Activated CD4-positive, CD25-positive, alpha-beta regulatory T cell treated with anti-CD3 and anti-CD28 coated beads, Interleukin-2, amount 50 U/mL, for 24 hours (primary cell): ENCODE results near the gene SHISA9.

Experiments
- ATAC-seq, 2 donors: fragments of 150-1000 bp; cut with Tn5 transposase; one replicate each; pipeline ENCODE4 v1.10.0; 2021; ENCODE audit warnings: mild to moderate bottlenecking in 1 of 2, moderate library complexity in 1 of 2

The SHISA9 gene

DNA sequence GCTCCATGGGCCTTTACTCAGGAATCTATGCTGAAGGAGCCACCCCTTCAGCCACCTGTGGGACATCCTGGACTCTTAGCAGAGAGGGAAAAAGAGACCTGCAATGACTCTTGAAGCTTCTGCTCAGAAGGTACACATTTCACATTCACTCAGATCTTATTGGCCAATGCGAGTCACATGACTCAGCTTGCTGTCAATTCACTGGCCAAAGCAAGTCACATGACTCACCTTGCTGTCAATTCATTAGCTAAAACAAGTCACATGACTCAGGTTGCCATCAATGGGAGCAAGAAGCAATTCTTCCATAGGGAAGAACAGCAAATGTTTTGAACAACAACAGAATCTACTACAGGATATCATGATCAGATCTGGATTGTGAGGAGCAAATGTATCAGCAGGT, 233.4 kb downstream of the SHISA9 start:
- no peak for ATAC-seq

DNA sequence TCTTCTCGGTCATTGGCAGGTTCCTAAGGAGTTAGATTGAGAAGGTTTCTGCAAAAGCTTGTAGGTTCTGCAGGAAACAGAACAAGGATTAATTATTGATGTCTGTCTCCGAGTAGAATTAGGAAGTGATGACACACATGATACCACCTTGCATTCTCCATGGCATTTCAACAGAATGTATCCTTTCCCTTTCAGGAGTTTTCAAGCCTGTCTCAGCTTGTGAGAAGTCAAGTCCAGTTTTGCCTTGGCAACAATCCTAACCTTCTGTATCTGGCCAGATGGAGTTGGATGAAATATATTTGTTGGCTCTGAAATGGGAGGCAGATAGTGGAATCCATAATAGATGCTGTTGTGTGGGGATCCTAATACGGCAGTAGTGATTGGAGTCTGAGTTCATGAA, 235.5 kb downstream of the SHISA9 start:
- ATAC-seq: no peak

DNA sequence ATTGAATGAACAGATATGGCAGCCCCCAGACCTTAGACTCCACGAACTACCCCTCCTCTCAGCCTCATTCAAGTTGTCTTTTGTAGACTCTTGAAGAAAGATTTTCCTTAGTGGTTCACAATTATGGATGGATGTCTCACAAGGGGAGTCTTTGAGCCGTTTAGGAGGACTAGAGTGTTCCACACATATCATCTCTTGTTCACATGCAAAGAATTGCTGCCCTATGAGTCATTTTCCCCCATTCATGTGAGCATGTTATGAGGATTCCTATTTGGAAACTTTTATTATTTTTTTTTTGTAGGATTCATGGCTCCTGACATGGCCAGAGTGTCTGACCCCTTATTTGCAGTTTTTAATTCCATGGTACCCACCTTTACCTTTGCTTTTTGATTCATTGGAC, 237.1 kb downstream of the SHISA9 start:
- ATAC-seq: no peak

DNA sequence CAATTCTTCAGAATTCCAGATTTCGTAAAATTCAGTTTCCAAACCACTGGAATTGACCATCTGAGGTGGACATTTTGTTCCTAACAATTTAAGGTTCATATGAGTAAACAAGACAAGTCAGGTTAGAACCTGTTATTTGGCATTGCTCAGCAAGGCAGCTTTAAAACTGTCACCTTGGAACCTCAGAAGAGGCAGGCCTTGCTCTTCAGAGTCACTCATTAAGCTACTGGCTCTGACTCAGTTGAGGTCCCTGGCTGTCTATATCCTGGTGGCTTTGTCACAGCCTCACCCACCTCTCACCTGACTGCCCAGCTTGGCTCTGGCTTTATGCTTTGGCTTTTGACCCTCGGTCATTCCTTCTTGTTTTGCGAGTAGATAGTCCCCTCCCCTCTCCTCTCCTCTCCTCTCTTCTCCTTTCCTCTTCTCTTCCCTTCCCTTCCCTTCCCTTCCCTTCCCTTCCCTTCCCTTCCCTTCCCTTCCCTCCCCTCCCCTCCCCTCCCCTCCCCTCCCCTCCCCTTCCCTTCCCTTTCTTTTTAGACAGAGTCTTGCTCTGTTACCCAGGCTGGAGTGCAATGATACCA, 238.4 kb downstream of the SHISA9 start:
- ATAC-seq: no peak

DNA sequence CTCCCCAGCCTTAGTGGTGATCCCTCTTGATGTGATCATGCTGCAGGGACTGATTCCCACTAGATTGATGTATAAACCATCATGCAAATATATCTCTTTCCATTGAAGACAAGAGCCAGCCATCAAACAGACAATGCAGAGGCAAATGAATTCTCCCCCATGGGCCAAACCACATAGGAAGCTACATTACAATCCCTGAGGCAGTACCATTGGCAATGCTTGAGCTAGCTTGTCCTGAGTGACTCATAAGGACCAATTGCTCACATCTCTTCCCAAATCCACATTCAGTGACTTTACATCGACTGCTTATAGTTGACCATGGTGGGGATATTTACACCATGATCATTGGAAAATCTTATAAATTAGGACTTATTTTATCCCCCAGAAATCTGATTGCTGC, 242.2 kb downstream of the SHISA9 start:
- no peak for ATAC-seq

DNA sequence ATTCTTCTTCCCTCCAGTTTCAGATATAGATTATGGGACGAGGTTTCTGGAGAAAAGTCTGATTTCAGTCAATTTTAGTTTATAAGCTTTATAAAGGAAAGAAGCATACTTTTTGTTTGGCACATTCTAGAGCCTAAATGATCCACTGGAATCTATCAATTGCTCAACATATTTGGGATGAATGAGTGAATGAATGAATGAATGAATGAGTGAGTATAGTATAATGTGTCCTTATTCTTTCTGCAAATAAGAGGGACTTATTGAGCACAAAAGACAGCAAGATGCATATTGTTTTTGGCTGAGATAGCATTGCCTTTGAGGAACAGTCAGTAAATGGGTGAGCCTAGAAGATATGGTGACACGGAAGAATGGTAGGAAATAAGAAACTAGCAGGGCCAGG, 245.4 kb downstream of the SHISA9 start:
- no peak for ATAC-seq

DNA sequence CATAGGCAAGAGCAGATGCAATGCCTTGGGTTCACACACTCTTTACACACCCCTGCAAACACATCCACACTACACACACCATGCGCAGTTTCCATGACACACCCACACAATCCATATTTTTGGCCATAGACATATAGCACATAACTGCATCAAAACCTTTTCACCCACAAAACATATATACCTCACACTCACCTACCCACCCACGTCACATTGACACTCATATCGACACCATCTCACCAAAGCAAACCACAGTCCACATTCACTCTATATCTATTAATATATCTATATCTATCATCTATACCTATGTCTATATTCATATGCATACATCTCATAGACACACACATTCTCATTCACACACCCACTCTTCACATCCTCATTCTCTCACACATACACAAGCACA, 246.9 kb downstream of the SHISA9 start:
- no peak for ATAC-seq

DNA sequence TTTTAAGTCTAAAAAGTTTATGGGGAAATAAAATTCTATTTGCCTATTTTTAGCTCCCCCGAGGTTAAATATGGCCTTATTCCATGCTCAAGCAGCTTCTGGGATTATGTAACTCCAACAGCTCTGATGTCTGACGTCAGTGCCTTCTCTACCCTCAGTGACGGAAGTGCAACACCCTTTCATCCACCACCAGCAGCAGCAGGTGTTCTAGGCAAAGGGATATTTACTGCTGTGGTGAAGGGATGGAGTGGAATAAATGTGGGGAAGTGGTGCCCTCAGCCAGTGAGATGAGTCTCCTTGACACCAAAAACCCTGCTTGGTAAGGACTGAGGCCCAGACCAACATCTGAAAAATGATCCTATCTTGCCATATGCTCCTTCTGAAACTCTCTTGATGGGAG, 247.4 kb downstream of the SHISA9 start:
- ATAC-seq: no peak

DNA sequence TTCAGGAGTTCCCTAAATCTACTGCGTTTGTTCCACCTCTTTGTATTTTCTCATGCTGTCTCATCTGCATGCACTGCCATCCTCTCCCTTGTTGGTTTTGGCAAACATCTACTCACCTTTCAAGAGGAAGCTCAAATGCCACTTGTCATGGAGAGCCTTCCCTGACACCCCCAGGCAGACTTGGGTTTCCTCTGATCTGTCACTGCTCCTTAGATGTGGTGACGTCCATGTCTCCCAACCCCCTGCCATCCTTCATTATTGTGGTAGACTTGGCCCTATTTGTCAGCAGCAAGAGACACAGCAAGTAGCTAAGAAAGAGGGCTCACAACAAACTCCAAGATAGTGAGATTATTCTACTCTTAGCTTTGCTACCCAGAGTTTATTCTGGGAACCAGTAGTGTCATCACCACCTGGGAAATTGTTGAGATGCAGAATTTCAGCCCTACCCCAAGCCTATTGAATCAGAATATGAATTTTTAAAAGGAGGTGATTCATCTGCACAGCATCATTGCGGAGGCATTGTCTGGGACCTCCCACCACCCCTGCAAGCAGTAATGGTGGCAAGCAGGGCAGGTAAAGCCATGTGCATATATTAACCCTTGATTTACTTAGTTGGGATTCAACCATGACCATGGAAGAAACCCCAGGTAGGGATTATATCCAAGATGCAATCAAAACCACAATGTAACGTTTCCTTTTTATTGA, 248.9 kb downstream of the SHISA9 start:
- ATAC-seq: no peak

DNA sequence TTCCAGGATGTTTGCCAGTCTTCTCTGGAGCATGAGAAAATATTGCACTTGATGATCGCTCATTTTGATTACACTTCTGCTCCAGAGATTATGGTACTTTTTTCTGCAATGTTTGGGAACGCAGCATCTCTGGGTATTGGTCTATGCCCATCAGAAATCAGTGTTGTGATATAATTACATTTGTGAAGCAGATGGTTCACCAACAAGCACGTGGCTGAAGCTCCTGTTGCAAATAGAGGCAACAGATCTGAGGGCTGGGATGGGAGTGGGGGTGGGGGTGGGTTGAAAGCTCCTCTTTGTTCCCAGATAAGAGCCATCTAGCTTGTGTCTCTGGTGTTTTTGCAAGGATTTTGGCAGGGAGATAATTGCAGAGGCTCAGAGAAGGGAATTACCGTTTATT, 252.3 kb downstream of the SHISA9 start:
- ATAC-seq: no peak

DNA sequence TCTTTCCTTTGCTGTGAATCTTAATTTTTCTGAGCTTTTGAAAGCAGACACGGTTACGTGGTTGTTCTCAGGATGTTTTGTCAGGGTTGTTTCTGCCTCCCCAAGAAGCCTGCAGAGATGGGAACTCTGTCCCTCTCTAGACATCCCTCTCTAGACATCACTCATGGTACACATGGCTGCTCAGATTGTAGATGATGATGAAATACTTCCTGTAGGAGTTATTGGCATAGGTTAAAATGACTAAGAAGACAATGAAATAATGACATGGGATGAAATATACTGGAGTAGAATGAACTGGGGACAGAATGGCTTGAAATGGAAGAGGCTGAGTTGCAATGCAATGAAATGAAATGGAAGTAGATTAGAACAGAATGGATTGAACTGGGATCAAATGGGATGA, 253.4 kb downstream of the SHISA9 start:
- ATAC-seq: no peak

DNA sequence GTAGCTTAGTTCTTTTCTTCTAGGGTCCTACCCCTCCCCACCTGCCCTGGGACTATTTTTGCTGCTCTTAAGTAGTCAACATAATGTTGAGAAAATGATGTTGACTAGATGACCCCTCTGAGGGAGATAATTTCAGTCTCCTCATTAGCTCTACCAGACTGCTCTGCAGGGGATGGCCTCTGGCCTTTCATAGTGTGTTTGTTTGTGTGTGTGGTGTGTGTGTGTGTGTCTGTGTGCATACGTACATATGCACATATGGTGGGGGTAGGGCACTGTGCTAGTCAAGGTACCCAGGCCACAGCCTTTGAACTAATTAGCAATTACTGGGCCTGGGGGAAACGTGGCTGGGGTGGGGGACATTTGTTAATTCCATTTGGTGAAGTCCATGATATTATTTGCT, 254.0 kb downstream of the SHISA9 start:
- no peak for ATAC-seq

DNA sequence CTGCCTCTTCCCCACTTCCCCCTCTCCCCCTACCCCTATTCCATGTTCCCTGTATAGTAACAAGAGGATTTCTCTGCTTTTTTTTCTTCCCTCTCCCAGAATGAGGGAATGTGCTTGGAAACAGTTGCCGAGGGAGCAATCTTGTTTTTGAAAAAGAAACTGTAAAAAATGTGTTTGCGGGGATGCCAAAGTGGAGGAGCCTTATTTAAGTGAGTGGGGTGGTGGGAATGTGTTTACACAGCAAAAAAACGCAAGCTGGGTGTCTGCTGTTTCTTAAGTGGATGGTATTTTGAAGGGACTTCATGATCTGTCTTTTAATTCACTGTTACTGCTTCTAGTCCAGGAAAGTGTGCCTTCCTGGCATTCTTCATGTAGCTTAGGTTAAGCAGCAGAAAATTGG, 254.4 kb downstream of the SHISA9 start:
- ATAC-seq: no peak

DNA sequence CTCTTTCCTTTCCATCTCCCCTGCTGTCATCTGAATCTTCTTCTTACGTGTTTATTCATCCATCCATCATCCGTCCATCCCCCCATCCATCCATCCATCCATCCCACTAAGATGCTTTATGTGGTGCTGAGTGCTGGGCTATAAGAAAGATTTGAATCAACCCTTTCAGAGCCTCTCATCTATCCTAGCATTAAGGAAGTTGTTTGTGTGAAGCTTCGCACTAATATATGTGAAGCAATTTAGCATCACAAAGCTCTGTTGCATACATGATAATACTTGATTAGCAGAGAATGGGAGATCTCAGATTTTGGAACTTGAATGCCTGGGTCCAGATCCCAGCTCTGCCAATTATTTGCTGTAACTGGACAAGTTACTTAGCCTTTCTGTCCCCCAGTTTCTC, 255.7 kb downstream of the SHISA9 start:
- ATAC-seq: no peak

DNA sequence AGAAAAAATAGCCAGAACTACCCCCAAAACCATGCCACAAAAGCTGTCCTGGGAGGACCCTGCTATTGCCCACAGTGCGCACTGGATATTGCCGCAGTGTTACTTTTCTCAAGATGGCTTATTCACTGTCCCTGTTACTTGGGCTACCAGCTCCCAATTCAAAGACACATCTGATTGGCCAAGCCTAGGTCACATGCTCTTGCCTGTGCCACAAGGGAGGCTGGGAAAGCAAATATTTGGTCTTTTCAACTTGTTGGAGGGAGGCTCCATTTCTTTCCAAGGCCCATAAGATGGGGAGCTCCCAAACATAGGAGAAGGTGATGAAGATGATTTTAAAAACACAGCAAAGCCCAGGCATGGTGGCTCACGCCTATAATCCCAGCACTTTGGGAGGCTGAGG, 257.0 kb downstream of the SHISA9 start:
- ATAC-seq: no peak

DNA sequence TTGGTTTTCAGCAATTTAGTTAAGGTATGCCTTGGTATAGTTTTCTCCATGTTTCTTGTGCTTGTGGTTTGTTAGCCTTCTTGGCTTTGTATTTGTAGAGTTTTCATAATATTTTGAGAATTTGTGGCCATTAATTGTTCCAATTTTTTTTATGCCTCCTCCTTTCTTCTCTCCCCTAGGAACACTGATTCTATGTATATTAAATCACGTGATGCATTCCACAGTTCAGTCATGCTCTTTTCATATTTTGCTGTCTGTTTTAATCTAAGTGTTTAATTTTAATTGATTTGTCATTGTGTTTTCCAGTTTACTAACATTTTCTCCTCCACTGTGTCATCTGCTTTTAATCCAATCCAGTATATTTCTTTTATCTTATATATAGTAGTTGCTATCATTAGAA, 263.6 kb downstream of the SHISA9 start:
- ATAC-seq: no peak

DNA sequence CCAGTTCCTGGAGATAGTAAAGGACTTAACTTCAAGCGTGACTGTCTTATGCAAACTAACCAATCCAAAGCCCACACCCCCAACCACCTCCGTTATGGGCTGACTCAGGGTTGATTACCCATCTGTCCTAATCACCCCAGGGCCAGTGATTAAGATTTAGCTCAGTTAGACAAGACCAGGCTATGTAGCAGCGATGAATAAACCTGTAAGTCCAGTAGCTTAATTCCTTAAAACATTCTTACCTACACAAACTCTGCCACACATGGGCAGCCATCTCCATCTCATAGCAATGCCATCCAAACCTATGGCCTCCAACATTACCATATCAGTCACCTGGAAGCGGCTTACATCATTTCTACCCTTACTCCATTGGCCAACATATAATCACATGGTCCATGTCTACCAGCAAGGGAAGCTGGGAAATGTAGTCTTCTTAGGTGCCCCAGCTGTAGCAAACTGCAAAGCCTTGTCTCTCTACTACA, 266.7 kb downstream of the SHISA9 start:
- ATAC-seq: no peak

DNA sequence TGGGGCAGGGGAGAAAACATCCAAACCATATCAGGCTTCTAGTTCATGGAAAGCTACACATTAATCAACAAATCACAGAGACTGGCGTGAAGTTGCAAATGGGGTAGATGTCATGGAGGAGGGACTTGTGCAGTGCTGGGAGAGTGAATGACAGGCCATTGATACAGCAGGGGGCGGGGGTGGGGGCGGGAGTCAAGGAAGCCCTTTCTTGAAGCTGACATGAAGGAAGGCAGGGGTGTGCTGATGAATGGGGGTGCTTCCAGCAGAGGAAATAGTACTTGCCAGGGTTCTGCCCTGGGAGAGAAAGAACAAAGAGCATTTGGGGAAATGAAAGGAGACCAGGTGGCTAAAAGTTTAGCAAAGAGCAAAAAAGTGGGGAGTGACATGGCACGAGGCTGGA, 269.9 kb downstream of the SHISA9 start:
- ATAC-seq: no peak

DNA sequence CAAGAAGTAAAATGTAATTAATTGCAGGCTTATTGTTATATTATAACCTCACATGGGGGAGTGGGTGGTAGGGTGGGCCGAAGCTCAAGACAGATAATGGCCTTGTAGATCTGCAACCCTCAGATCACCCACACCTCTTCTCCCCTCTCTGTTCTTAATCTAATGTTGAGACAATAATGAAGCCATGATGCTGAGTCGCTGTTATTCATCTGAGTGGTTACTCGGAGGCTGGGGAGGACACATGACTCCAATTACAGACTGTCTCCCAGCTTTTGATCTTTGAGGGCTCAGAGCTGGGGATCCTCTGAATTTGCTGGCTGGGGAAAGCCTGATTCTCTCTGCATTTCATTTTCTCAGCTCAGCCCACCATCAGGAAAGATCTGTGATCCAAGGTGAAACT, 275.3 kb downstream of the SHISA9 start:
- no peak for ATAC-seq

DNA sequence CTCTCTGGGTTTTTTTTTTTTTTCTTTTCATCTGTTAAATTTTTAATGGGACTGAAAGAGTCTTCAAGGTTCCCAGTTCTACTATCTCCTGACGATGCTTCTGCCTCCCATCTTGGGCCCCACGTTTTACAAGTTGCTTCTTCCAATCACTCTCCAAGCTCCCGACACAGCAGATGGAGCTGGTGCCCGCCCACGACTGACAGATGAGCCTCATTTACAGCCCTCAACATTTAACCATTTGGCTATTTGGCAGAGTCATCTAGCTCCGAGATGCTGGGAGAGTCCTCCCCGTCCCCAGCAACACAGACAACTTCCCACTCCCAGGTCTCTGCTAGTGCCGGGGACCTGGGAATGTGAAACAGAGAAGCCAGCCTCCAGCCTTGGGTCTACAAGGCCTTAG, 276.9 kb downstream of the SHISA9 start:
- no peak for ATAC-seq

DNA sequence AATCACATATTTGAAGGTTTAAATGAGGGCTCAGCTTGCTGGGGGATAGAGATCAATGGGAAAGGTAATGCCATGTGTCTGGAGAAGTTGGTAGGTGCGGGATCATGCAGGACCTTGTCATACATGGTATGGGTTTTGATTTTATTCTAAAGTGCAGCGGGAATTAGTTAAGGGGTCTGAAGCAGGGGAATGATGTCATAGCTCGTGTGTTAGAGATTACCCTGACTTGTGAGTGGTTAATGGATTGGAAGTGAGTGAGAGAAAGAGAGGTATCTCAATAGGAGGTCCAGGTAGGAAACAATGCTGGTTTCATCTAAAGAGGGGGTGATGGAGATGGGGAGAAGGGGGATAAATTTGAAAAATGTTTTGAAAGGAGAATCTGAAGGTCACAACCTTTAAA, 280.0 kb downstream of the SHISA9 start:
- no peak for ATAC-seq

DNA sequence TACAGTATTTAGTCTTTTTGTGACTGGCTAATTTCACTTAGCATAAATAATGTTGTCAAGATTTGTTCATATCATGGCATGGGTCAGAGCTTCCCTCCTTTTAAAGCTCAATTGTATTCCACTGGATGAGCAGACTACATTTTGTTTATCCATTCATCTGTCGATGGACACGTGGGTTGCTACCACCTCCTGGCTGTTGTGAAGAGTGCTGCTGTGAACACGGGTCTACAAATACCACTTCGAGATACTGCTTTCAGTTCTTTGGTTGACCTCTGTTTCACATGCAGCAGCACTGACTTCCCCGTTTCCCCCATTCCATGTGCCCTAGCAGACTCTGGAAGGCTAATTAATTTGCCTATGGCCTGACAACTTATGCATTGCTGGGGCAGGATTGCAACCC, 285.4 kb downstream of the SHISA9 start:
- no peak for ATAC-seq

DNA sequence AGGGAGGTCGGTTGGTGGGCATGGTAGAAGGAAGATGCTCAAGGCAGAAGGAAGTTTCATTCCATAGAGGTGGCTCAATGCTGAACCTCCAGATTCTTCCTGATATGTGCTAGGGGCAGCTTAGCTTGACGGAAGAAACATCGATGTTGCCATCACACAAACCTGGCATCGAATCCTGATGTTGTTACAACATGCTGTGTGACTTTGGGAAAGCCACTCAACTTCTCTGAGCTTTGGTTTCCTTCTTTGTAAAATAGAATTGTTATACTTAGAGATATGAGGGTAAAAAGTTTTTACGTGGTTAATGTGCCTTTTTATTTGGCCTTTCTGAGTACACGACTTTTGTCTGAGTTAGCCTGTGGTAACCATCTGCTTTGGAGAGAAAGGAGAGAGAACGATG, 287.9 kb downstream of the SHISA9 start:
- ATAC-seq: no peak

DNA sequence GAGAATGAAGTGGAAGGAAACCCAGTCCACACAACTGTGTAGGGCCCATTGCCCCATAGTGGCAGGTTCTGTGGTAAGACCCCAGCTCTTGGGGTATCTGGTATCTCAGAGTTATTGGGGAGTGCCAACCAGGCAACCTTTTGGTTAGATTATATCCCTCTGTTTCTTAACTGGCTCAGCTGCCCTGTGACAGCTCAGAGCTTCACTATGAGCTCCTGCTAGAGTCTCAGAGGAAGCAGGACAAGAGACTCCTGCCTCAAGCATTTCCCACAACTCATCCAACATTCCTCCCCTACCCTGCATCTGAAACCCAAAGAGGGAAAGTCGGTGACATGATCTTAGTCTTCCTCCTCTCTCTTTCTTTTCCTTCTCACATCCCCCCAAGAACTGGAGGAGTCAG, 292.3 kb downstream of the SHISA9 start:
- no peak for ATAC-seq

DNA sequence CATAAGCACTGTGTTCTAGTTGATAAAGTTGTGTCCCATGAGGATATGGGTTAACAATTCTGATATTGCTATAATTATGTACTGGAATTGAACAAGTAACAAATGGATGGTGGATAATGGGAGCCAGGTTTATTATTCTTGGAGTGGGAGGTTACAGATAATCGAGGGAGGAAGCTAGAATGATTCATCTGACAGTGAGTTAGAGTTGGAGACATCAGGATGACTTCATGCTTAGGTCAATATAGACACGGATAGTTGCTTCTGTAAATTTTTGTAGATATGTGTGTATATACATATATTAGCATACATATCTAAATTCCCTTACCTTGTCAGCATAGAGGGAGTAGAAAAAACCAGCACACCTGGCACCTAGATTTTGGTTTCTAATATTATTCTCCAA, 293.4 kb downstream of the SHISA9 start:
- no peak for ATAC-seq
